Measurements from ENCODE around the gene SNTG2. TPM values are rescaled to one million over a fixed set of nuclear protein-coding genes. Genes with fewer than 3 reads are reported as not detected.

SNTG2 gene
- total RNA-seq, 4 donors from 2014 or later, result 9.0 to 44.6 (median 30.8) TPM

GRCh38 chr2:1181893-1182292 lies 231.2 kb downstream of the SNTG2 start:
- Histone ChIP-seq H3K27ac (no peak overlapping the region), H3K27me3 (no peaks in the 10 kb centered on the region), H3K4me3 (no peak overlapping the region), H3K9me3 (peaks cover 0 to 11% (median 0%) of the 10 kb centered on the region in 4 donors), H3K4me1 (no peaks in the 10 kb centered on the region), H3K36me3 (no peaks in the 10 kb centered on the region)
- WGBS, 2 donors, result 88 to 89% methylated on average over 3 of the region's 3 CpGs
- no peak for DNase-seq (ENCODE audit: low spot score in 2 of 2)
- TF ChIP-seq CTCF (IDR thresholded peaks at IDR 0.05) (no peak), POLR2A (IDR thresholded peaks at IDR 0.05) (no peak), EP300 (IDR thresholded peaks at IDR 0.05) (no peak)

- WGBS, 2 donors, result 92 to 95% methylated on average over 3 of the region's 3 CpGs
- no peak overlapping the region for H3K27ac ChIP-seq
These were observed 232.7 kb downstream of the SNTG2 start for GRCh38 chr2:1183300-1183699.

GRCh38 chr2:1186421-1186820 lies 235.8 kb downstream of the SNTG2 start:
- H3K27me3 ChIP-seq, result no peaks in the 10 kb centered on the region
- H3K36me3 ChIP-seq, result no peaks in the 10 kb centered on the region
- H3K9me3 ChIP-seq, result peaks cover 0 to 11% (median 0%) of the 10 kb centered on the region in 4 donors
- H3K27ac ChIP-seq, result no peak overlapping the region
- TF ChIP-seq EP300 (IDR thresholded peaks at IDR 0.05) (no peak), POLR2A (IDR thresholded peaks at IDR 0.05) (no peak), CTCF (IDR thresholded peaks at IDR 0.05) (no peak)
- H3K4me3 ChIP-seq, result no peak overlapping the region
- H3K4me1 ChIP-seq, result no peaks in the 10 kb centered on the region
- no peak for DNase-seq (ENCODE audit: low spot score in 2 of 2)
- WGBS, 2 donors, result 78 to 85% methylated on average over 2 of the region's 2 CpGs

More at GRCh38 chr2:1183300-1183699, 232.7 kb downstream of the SNTG2 start:
- Histone ChIP-seq H3K4me3 (no peak overlapping the region), H3K27me3 (no peaks in the 10 kb centered on the region), H3K36me3 (no peaks in the 10 kb centered on the region), H3K4me1 (no peaks in the 10 kb centered on the region), H3K9me3 (peaks cover 0 to 11% (median 0%) of the 10 kb centered on the region in 4 donors)
- no peak for TF ChIP-seq POLR2A (IDR thresholded peaks at IDR 0.05)
- TF ChIP-seq EP300 (IDR thresholded peaks at IDR 0.05), result no peak
- TF ChIP-seq CTCF (IDR thresholded peaks at IDR 0.05), result no peak
- no peak for DNase-seq (ENCODE audit: low spot score in 2 of 2)

GRCh38 chr2:1187189-1187588 lies 236.5 kb downstream of the SNTG2 start:
- WGBS, 2 donors, result 89 to 93% methylated on average over 3 of the region's 3 CpGs
- no peaks in the 10 kb centered on the region for H3K4me1 ChIP-seq

GRCh38 chr2:1192121-1192520 lies 241.5 kb downstream of the SNTG2 start:
- Histone ChIP-seq H3K4me1 (no peaks in the 10 kb centered on the region), H3K36me3 (no peaks in the 10 kb centered on the region), H3K27me3 (no peaks in the 10 kb centered on the region), H3K9me3 (peaks cover 0 to 16% (median 0%) of the 10 kb centered on the region in 4 donors), H3K27ac (no peak overlapping the region), H3K4me3 (no peak overlapping the region)
- TF ChIP-seq EP300 (IDR thresholded peaks at IDR 0.05) (no peak), CTCF (IDR thresholded peaks at IDR 0.05) (no peak), POLR2A (IDR thresholded peaks at IDR 0.05) (no peak)
- no peak for DNase-seq (ENCODE audit: low spot score in 2 of 2)
- 77 to 78% methylated on average over 5 of the region's 5 CpGs for WGBS, 2 donors

More at GRCh38 chr2:1187189-1187588, 236.5 kb downstream of the SNTG2 start:
- peaks cover 0 to 11% (median 0%) of the 10 kb centered on the region in 4 donors for H3K9me3 ChIP-seq
- no peak overlapping the region for H3K4me3 ChIP-seq
- TF ChIP-seq POLR2A (IDR thresholded peaks at IDR 0.05) (no peak), CTCF (IDR thresholded peaks at IDR 0.05) (no peak), EP300 (IDR thresholded peaks at IDR 0.05) (no peak)
- DNase-seq (ENCODE audit: low spot score in 2 of 2), result no peak
- H3K27me3 ChIP-seq, result no peaks in the 10 kb centered on the region
- H3K27ac ChIP-seq, result no peak overlapping the region
- no peaks in the 10 kb centered on the region for H3K36me3 ChIP-seq

Data from tibial nerve (tissue), 4 donors.